HG02571 (cell line): ENCODE results near the gene SPACA6.
"Not testable (repeated sequence)": the region's sequence is repeated elsewhere in the genome, so short reads cannot be mapped to it uniquely, and the experiment has no call there.

Experiments
- ATAC-seq: cut with Tn5 transposase; IDR thresholded peaks from one replicate; pipeline ENCODE4 v1.9.1; 2021; ENCODE audit warnings: mild to moderate bottlenecking, moderate library complexity; ENCODE audit not compliant: unreplicated experiment

Gene SPACA6

GRCh38 chr19:51693260-51693659, at the start of gene SPACA6:
Gene SPACA6, plus strand, starts transcription at chr19:51693330. Its CDS starts 197 bp downstream, at chr19:51693527.
- no peak for ATAC-seq

GRCh38 chr19:51644636-51645271, 48.4 kb upstream of the SPACA6 start:
- no peak for ATAC-seq

GRCh38 chr19:51646730-51647129, 46.4 kb upstream of the SPACA6 start, which contains the start of gene SIGLEC14:
Gene SIGLEC14, minus strand, starts transcription at chr19:51646825. Its CDS starts 66 bp downstream, at chr19:51646759.
- ATAC-seq: not testable (repeated sequence)

GRCh38 chr19:51647318-51647717, 45.8 kb upstream of the SPACA6 start:
- ATAC-seq: no peak

GRCh38 chr19:51651216-51651846, 41.8 kb upstream of the SPACA6 start:
- no peak for ATAC-seq

- ATAC-seq: no peak
Observed at GRCh38 chr19:51652266-51652665, 40.9 kb upstream of the SPACA6 start.

- no peak for ATAC-seq
Observed at GRCh38 chr19:51653162-51653561, 40.0 kb upstream of the SPACA6 start.

- ATAC-seq: no peak
Observed at GRCh38 chr19:51654783-51655182, 38.3 kb upstream of the SPACA6 start.

- no peak for ATAC-seq
Observed at GRCh38 chr19:51660975-51661600, 32.0 kb upstream of the SPACA6 start.

- ATAC-seq: no peak
Observed at GRCh38 chr19:51663650-51664049, 29.5 kb upstream of the SPACA6 start.

- ATAC-seq: no peak
Observed at GRCh38 chr19:51664131-51664530, 29.0 kb upstream of the SPACA6 start.

GRCh38 chr19:51664997-51665396, 28.1 kb upstream of the SPACA6 start:
- ATAC-seq: no peak

GRCh38 chr19:51668216-51668615, 24.9 kb upstream of the SPACA6 start:
- no peak for ATAC-seq

- not testable (repeated sequence) for ATAC-seq
Observed at GRCh38 chr19:51675911-51676565, 17.1 kb upstream of the SPACA6 start.

GRCh38 chr19:51676566-51677083, 16.5 kb upstream of the SPACA6 start:
- ATAC-seq: no peak

- no peak for ATAC-seq
Observed at GRCh38 chr19:51680474-51680873, 12.7 kb upstream of the SPACA6 start.

- no peak for ATAC-seq
Observed at GRCh38 chr19:51681286-51681941, 11.7 kb upstream of the SPACA6 start.

- ATAC-seq: no peak
Observed at GRCh38 chr19:51686171-51686570, 7.0 kb upstream of the SPACA6 start.

GRCh38 chr19:51687791-51688670, 5.1 kb upstream of the SPACA6 start:
- ATAC-seq: no peak
